HEK293T (cell line): Measurements from ENCODE around the gene ARHGDIG.

Source experiments
- ARNT ChIP-seq: fragments of 450-650 bp; IDR thresholded peaks from 2 replicates; pipeline ENCODE4 v1.6.1; 2017; ENCODE audit warnings: mild to moderate bottlenecking
- FOXM1 ChIP-seq: fragments of 450-650 bp; IDR thresholded peaks from 2 replicates; pipeline ENCODE4 v1.6.1; 2017; ENCODE audit warnings: mild to moderate bottlenecking, borderline replicate concordance
- HDGF ChIP-seq: fragments of 450-650 bp; IDR thresholded peaks from 2 replicates; pipeline ENCODE4 v1.6.1; 2017; ENCODE audit warnings: antibody characterized with exemption, borderline replicate concordance
- SP1 ChIP-seq: fragments of 450-650 bp; IDR thresholded peaks from 2 replicates; pipeline ENCODE4 v1.6.1; 2017

GRCh38 chr16:314795-315299 is 34.5 kb downstream of the ARHGDIG start:
- TF ChIP-seq HDGF (no peak), FOXM1 (no peak), ARNT (no peak), SP1 (no peak)
